GM19099 (cell line): ENCODE data around the gene LHFPL6.

ENCODE experiments used
- POLR2A ChIP-seq: IDR thresholded peaks from 3 replicates; pipeline ENCODE4 v1.6.1; 2011; ENCODE audit warnings: low read depth; ENCODE audit not compliant: insufficient read length; ENCODE audit errors: extremely low read depth

Gene LHFPL6

DNA sequence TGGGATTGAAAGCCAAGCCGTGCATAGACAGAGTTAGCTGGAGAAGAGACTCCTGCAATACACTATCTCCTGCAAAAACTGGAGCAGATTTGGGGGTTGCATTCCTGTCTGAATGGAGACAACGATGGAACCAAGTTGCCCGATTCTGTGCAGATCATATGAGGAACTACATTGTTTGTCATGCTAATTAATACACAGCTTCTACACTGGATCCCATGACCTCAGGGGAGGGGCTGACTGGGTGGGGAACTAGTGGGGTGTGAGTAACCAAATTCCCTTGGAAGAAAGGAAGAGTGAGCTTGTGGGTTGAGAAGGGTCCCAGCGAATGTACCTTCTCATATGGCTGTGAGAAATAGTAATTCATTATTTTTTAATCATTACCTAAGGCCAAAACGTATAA, 214.0 kb downstream of the LHFPL6 start:
- TF ChIP-seq POLR2A = no peak

DNA sequence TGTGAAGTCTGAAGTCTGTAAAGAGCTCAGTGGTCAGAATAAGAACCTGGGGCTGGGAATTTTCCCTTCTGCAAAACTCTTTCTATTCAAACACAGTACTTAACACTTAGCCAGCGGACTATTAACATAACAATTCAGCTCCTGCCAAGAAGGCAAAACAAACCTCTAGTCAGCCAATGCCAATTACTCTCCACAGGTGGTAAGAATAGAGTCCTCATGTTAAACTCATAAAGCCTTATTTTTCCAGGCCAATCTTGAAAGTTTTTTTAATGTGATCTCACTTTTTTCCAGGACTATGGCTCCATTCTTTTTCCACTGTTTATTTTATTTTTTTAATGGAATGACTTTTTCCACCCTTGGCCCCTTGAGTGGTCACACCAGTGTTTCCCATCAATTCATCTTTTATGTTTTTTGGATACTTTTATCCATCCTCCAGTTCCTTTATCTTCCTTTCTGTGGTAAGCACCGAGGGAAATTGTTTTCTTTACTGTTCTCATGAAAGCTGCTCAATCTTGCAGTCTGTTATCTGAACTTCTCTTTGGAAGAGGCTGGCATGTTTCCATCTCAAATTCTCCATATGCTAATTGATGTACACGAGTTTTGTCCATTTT, 217.3 kb downstream of the LHFPL6 start:
- no peak for TF ChIP-seq POLR2A

DNA sequence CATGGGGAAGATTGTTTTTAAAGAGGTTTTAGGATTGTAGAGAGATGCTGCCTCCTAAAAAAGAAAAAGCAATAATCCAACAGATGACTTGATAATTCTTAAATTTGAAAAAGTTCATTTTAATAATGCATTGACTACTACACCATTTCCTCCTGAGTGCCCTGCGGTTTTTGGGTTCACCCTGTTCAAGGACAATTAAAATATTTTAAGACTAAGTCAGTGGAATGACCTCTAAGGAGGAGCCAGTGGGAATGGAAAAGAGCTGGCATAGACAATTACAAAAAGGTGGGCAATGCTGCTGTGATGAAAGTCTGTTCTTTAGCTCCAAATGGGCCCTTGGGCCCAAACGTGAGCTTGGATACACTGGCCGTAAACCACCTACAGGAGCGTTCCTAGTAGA, 217.8 kb downstream of the LHFPL6 start:
- TF ChIP-seq POLR2A = no peak

DNA sequence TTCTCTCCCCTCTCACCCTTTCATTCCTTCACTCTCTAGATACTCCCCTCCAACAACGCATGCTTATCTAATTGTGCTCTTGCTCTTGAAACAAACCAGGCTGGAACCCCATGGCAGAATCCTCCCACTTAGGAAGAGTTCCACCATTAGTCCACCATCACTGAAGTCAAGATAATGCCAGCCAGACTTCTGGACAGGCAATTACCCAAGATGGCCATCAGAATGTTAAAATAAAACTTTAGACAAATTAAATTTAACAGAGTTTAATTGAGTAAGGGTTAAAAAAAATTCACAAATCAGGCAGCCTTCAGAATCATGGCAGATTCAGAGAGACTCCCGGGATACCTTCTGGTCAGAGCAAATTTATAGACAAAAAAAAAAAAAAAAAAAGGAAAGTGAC, 221.5 kb downstream of the LHFPL6 start:
- TF ChIP-seq POLR2A = no peak

DNA sequence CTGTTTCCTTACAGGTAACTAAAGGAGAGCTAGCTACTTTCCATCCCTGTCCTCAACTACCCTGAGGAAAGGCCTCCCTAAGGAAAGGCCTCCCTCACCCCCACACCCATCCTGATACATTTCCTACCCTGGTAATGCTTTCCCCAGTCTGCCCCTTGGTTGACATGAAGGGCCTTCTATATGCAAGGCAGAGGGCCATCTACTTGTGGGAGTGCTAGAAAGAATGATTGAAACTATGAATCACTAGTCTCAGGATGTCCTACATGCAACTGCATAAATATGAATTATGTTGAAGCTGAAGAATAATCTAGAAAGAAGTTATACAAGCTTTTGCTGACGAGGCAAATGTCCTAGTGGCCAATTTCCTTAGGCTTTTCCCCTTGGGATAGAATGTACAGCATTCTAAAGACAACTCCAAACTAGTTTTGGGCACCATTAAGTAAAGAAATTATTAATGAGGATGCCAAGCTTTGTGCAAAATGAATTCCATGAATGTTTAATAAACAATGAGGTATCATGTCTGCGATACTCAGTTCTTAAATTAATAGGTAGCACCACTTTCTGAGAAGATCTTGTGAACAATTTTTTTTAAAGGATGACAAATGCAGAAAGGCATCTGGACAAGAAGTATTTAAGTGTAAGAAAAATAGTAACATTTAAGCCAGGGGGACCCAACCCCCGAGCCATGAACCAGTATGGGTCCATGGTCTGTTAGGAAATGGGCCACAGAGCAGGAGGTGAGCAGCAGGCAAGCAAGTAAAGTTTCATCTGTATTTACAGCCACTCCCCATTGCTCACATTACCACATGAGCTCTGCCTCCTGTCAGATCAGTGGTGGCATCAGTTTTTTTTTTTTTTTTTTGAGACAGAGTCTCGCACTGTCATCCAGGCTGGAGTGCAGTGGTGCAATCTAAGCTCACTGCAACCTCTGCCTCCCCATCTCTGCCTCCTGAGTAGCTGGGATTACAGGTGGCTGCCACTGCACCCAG, 223.0 kb downstream of the LHFPL6 start:
- TF ChIP-seq POLR2A = no peak

GRCh38 chr13:39379118-39379517, 223.9 kb downstream of the LHFPL6 start:
- no peak for TF ChIP-seq POLR2A

DNA sequence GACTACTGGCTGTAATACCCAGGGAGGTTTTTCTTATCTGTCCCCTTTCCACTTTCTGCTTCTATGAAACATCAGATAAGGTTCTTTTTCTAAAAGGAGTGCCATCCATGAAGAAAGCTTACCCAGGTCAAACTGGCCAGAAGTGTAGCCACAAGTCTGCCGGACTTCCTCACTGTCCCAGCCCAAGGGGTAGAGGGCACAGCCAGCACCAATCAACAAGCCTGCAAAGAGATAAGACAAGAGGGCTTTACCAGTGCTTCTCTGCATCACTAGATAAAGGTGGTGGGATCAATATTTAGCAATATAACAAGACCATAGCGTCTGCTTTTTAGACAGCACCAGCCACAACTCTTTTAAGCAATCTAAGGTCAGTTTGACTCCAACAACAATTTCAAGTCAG, 224.7 kb downstream of the LHFPL6 start:
- TF ChIP-seq POLR2A = no peak

GRCh38 chr13:39377699-39378098, 225.3 kb downstream of the LHFPL6 start:
- TF ChIP-seq POLR2A = no peak

GRCh38 chr13:39376076-39376475, 226.9 kb downstream of the LHFPL6 start:
- TF ChIP-seq POLR2A = no peak

DNA sequence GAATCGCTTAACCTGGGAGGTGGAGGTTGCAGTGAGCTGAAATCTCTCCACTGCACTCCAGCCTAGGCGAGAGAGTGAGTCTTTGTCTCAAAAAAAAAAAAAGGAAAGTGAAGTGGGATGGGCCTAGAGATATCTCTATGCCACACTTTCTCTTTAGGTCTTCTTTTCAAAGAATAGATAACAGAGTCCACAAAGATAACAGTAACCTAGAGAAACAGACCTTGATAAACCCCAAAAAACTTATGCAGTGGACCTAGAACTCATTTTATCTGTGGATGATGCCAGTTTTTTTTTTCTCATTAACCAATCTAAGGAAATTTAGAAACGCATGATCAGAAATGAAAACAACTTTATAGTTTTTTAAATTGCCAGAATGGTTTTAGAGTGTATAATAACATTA, 227.4 kb downstream of the LHFPL6 start:
- no peak for TF ChIP-seq POLR2A

- no peak for TF ChIP-seq POLR2A
These were observed 228.2 kb downstream of the LHFPL6 start for GRCh38 chr13:39374741-39375189.

GRCh38 chr13:39373145-39373544, 229.8 kb downstream of the LHFPL6 start:
- no peak for TF ChIP-seq POLR2A

DNA sequence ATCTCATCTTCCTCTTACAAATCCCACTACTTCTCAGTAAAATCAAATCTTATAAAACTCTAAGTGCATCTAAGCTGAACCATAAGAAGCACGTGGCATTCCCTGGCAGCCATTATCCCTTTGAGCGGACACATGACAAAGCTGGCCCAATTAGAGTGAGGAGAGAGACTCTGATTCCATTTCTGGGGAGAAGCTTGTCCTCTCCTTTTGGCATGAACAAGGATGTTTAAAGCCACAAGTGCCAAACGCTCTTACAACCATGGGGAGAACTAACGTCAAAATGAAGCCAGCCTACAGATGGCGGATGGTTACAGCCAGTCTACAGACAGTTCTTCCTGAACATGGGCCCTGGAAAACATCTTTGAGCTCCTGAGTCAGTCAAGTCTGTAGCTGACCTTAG, 231.3 kb downstream of the LHFPL6 start:
- no peak for TF ChIP-seq POLR2A

DNA sequence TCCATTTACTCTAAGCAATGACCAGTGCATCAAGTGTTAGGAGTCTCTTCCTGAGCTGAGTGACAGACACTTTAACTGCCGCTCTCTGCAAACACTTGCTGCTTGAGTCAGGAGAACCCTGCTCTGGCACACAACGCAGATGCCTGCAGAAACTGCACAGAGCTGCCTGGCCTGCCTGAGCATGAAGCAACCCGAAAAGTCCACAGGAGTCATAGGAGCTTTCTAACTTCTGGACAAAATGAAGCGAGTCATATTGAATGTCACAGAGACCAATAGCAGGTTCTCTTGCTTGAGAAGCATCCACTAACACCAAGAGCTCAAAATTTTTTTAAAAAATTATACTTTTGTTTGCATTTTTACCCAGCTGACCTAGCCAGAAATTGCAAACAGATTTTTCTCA, 232.4 kb downstream of the LHFPL6 start:
- no peak for TF ChIP-seq POLR2A

DNA sequence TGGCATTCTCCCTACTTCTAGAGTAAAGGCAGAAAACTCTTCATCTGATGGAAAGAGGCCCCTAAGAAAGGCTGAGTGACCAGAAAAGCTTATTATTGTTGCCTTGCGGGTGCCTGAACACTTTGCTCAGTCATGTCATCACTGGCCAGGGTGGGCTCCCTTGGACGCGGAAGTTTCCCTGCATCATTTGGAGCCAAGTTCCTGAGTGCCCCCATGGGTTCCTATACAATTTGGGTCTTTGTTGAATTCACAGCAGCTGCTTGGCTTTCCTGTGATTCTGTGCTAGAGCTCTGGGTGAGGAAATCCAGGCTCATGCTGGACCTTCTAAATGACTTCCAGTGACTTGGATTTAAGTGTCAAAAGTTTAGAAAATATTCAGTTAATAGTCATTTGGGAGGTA, 232.9 kb downstream of the LHFPL6 start:
- no peak for TF ChIP-seq POLR2A
